Measurements from ENCODE around the gene LENG9.

DNA sequence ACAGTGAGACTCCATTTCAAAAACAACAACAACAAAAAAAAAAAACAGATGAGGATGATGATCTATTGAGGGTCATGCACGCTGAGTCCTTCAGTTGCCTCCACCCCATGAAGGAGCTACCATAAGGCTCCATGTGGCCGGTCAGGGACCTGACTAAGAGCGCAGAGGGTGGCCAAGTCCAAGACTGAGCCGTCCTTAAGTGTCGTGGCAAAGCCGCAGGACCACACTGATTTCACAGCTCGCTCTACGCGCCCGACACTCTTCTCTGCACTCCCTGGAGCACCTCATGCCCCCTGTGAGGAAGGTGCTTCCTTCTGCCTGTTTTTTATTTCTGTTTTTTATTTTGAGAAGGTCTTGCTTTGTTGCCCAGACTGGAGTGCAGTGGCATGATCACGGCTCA is 36.0 kb downstream of the LENG9 start:
- TF ChIP-seq NONO (IDR thresholded peaks at IDR 0.05) (no peak), NONO (CRISPR knock-in tag; conservative IDR thresholded peaks at IDR 0.05) (no peak), AKAP8 (CRISPR knock-in tag; IDR thresholded peaks at IDR 0.05) (no peak), ZSCAN29 (CRISPR knock-in tag; conservative IDR thresholded peaks at IDR 0.05) (no peak), TGIF2 (CRISPR knock-in tag; IDR thresholded peaks at IDR 0.05) (no peak), TARDBP (CRISPR knock-in tag; IDR thresholded peaks at IDR 0.05) (no peak), HCFC1 (IDR thresholded peaks at IDR 0.05; ENCODE audit: low read depth, low read length) (no peak), FOXA3 (CRISPR knock-in tag; IDR thresholded peaks at IDR 0.05) (no peak)
- TF ChIP-seq, protein P1, sequence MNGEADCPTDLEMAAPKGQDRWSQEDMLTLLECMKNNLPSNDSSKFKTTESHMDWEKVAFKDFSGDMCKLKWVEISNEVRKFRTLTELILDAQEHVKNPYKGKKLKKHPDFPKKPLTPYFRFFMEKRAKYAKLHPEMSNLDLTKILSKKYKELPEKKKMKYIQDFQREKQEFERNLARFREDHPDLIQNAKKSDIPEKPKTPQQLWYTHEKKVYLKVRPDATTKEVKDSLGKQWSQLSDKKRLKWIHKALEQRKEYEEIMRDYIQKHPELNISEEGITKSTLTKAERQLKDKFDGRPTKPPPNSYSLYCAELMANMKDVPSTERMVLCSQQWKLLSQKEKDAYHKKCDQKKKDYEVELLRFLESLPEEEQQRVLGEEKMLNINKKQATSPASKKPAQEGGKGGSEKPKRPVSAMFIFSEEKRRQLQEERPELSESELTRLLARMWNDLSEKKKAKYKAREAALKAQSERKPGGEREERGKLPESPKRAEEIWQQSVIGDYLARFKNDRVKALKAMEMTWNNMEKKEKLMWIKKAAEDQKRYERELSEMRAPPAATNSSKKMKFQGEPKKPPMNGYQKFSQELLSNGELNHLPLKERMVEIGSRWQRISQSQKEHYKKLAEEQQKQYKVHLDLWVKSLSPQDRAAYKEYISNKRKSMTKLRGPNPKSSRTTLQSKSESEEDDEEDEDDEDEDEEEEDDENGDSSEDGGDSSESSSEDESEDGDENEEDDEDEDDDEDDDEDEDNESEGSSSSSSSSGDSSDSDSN (CRISPR knock-in tag; IDR thresholded peaks at IDR 0.05): no peak

Measured in HepG2 (cell line).